ENCODE data around the gene ITPA.

DNA sequence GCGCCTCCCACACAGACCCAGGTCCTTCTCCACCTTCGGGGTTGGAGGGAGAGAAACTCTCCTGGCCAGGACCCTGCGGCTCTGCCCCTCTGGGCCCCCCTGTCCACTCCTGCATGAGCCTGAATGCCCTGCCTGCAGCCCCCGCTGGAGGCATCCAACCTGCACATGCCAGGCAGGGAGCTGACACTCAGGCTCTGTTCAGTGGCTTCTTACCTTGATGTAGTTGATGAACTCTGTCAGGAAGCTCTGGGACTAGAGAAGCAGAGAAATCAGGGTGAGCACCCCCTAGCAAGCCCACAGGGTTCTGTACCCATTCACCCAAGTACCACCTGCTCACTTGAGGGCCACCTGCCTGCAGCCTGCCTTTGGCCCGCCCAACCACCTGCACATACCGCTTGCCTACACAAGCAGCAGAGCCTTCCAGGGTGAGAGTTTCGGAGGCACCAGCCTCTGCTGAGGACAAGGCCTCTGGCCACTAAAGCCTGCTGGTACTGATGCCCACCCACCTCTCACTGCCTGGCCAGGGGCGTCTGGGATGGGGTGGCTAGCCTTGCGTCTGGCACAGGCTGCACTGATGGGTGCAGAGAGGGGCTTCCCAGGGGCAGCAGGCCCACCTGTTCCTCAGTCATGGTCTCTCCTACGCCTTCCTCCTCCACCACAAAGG, 14.5 kb upstream of the ITPA start:
- TF ChIP-seq POLR2A (IDR thresholded peaks at IDR 0.05; ENCODE audit: extremely low read depth, insufficient read length) = no peak
- TF ChIP-seq, protein P1, sequence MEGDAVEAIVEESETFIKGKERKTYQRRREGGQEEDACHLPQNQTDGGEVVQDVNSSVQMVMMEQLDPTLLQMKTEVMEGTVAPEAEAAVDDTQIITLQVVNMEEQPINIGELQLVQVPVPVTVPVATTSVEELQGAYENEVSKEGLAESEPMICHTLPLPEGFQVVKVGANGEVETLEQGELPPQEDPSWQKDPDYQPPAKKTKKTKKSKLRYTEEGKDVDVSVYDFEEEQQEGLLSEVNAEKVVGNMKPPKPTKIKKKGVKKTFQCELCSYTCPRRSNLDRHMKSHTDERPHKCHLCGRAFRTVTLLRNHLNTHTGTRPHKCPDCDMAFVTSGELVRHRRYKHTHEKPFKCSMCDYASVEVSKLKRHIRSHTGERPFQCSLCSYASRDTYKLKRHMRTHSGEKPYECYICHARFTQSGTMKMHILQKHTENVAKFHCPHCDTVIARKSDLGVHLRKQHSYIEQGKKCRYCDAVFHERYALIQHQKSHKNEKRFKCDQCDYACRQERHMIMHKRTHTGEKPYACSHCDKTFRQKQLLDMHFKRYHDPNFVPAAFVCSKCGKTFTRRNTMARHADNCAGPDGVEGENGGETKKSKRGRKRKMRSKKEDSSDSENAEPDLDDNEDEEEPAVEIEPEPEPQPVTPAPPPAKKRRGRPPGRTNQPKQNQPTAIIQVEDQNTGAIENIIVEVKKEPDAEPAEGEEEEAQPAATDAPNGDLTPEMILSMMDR (IDR thresholded peaks at IDR 0.05; ENCODE audit: low read depth, low read length) = no peak

All from NB4 (cell line).